A549 (cell line): ENCODE data around the gene SIX2. TPM values are rescaled to one million over a fixed set of nuclear protein-coding genes. Genes with fewer than 3 reads are reported as not detected.

Experiments used
- ATAC-seq, 2 experiments: fragments of 200-7000 bp in 1 of 2; fragments of >200 bp in 1 of 2; cut with Nextera tagmentation in 1 of 2; cut with Tn5 transposase in 1 of 2; 3 replicates each; pipeline versions ENCODE4 v1.8.0 to v1.9.1; 2018 to 2020; ENCODE audit warnings: mild to moderate bottlenecking in 1 of 2, moderate library complexity in 1 of 2
- CTCF ChIA-PET: fragments of 300-600 bp; sonication (Branson Sonifier 250); formaldehyde crosslinking; extraction: SDS; loops from one replicate; lab custom pipeline; 2021; ENCODE audit warnings: antibody characterized with exemption, inconsistent platforms; lab: Yijun Ruan, JAX
- POLR2A ChIA-PET: fragments of 350-600 bp; formaldehyde crosslinking; extraction: SDS; loops from one replicate; lab custom pipeline; 2021; ENCODE audit warnings: antibody characterized with exemption, inconsistent platforms; lab: Yijun Ruan, JAX
- DNase-seq, 2 experiments: peaks; one replicate each; pipeline versions ENCODE4 v3.0.0 to v3.0.0-alpha.2; 2011 to 2016; ENCODE audit warnings: low read depth in 1 of 2, low spot score in 1 of 2
- FAIRE-seq: peaks from 2 replicates; lab custom pipeline; 2011; peaks lifted over from hg19 to GRCh38; lab: Jason Lieb, UNC
- H3K27ac ChIP-seq, 2 experiments: fragments of >200 bp; sonication (Bioruptor Twin); formaldehyde crosslinking; 3 replicates each; pipeline ENCODE4 v1.5.1; 2016 to 2017
- H3K4me1 ChIP-seq: fragments of >200 bp; sonication (Bioruptor Twin); formaldehyde crosslinking; 3 replicates; pipeline ENCODE4 v1.6.1; 2016
- H3K4me2 ChIP-seq: fragments of >200 bp; sonication (Bioruptor Twin); formaldehyde crosslinking; 3 replicates; pipeline ENCODE4 v1.6.1; 2016
- H3K4me3 ChIP-seq: fragments of >200 bp; sonication (Bioruptor Twin); formaldehyde crosslinking; 3 replicates; pipeline ENCODE4 v1.5.1; 2016
- H3K9me3 ChIP-seq: fragments of >200 bp; sonication (Bioruptor Twin); formaldehyde crosslinking; 3 replicates; pipeline ENCODE4 v1.6.1; 2016
- CBX8 ChIP-seq: fragments of 200-600 bp; sonication (generic); IDR thresholded peaks from 2 replicates; pipeline ENCODE4 v1.6.1; 2016
- CEBPB ChIP-seq, 2 experiments: fragments of >200 bp in 1 of 2; sonication (Bioruptor Twin) in 1 of 2; formaldehyde crosslinking in 1 of 2; IDR thresholded peaks; 2 replicates each; pipeline ENCODE4 v1.6.1; 2012 to 2016
- CHD2 ChIP-seq: fragments of 150-350 bp; IDR thresholded peaks from 2 replicates; pipeline ENCODE4 v1.6.1; 2014; ENCODE audit warnings: low read length; ENCODE audit not compliant: partially characterized antibody
- EHMT2 ChIP-seq: fragments of 200-600 bp; sonication (generic); IDR thresholded peaks from 2 replicates; pipeline ENCODE4 v1.6.1; 2016; ENCODE audit warnings: antibody characterized with exemption, low read depth, mild to moderate bottlenecking, moderate library complexity
- ESRRA ChIP-seq: fragments of 150-350 bp; IDR thresholded peaks from 2 replicates; pipeline ENCODE4 v1.6.1; 2014; ENCODE audit warnings: mild to moderate bottlenecking, low read length, borderline replicate concordance
- GATA3 ChIP-seq: IDR thresholded peaks from 2 replicates; pipeline ENCODE4 v1.6.1; 2012; ENCODE audit warnings: borderline replicate concordance
- HEYL ChIP-seq: fragments of 250-450 bp; sonication (Bioruptor Pico); IDR thresholded peaks from 2 replicates; pipeline ENCODE4 v1.8.0; 2021; ENCODE audit warnings: mild to moderate bottlenecking, moderate library complexity
- HOXA7 ChIP-seq: fragments of 250-450 bp; sonication (Bioruptor Pico); IDR thresholded peaks from 2 replicates; pipeline ENCODE4 v1.5.0; 2020; ENCODE audit warnings: mild to moderate bottlenecking, moderate library complexity
- HOXB13 ChIP-seq: fragments of 250-450 bp; sonication (Bioruptor Pico); IDR thresholded peaks from 2 replicates; pipeline ENCODE4 v1.5.0; 2020; ENCODE audit warnings: low read depth, mild to moderate bottlenecking, moderate library complexity
- JUN ChIP-seq, 2 experiments: fragments of >200 bp; sonication (Bioruptor Twin); formaldehyde crosslinking; IDR thresholded peaks; 2 replicates in 1 of 2; 3 replicates in 1 of 2; pipeline ENCODE4 v1.6.1; 2016 to 2017
- KDM1A ChIP-seq: fragments of 200-600 bp; sonication (generic); IDR thresholded peaks from 2 replicates; pipeline ENCODE4 v1.6.1; 2016; ENCODE audit warnings: low read depth, mild to moderate bottlenecking
- MAZ ChIP-seq: fragments of 150-350 bp; IDR thresholded peaks from 2 replicates; pipeline ENCODE4 v1.6.1; 2014; ENCODE audit warnings: antibody characterized with exemption, low read depth, low read length, borderline replicate concordance
- MYC ChIP-seq: IDR thresholded peaks from 2 replicates; pipeline ENCODE4 v1.6.1; 2012; ENCODE audit warnings: mild to moderate bottlenecking, inconsistent platforms, low read length, improper control_type of control experiment, borderline replicate concordance
- NFE2L2 ChIP-seq: fragments of 150-350 bp; conservative IDR thresholded peaks from 2 replicates; pipeline ENCODE4 v1.6.1; 2014; ENCODE audit warnings: low read length
- NPAS2 ChIP-seq: fragments of 250-450 bp; sonication (Bioruptor Pico); IDR thresholded peaks from 2 replicates; pipeline ENCODE4 v1.8.0; 2022; ENCODE audit warnings: mild to moderate bottlenecking, moderate library complexity, borderline replicate concordance
- NR3C1 ChIP-seq: fragments of >200 bp; sonication (Bioruptor Twin); formaldehyde crosslinking; IDR thresholded peaks from 3 replicates; pipeline ENCODE4 v1.6.1; 2017
- POLR2A ChIP-seq: IDR thresholded peaks from 2 replicates; pipeline ENCODE4 v1.6.1; 2012; ENCODE audit warnings: mild to moderate bottlenecking, low read length
- RAD21 ChIP-seq, 2 experiments: fragments of >200 bp in 1 of 2; sonication (Bioruptor Twin) in 1 of 2; formaldehyde crosslinking in 1 of 2; IDR thresholded peaks in 1 of 2; conservative IDR thresholded peaks in 1 of 2; 2 replicates in 1 of 2; 3 replicates in 1 of 2; pipeline ENCODE4 v1.6.1; 2012 to 2018; ENCODE audit warnings: inconsistent platforms in 1 of 2
- RARB ChIP-seq: fragments of 250-450 bp; sonication (Bioruptor Pico); IDR thresholded peaks from 2 replicates; pipeline ENCODE4 v1.8.0; 2021; ENCODE audit warnings: mild to moderate bottlenecking, moderate library complexity
- SMC3 ChIP-seq: fragments of >200 bp; sonication (Bioruptor Twin); formaldehyde crosslinking; IDR thresholded peaks from 3 replicates; pipeline ENCODE4 v1.6.1; 2018; ENCODE audit warnings: inconsistent platforms
- ZFP36 ChIP-seq: fragments of 450-650 bp; IDR thresholded peaks from 2 replicates; pipeline ENCODE4 v1.6.1; 2014; ENCODE audit warnings: borderline replicate concordance; ENCODE audit not compliant: partially characterized antibody
- WGBS: methylation state at CpG from one replicate; pipeline ENCODE4 v1.1.6; 2017; ENCODE audit errors: missing lambda C conversion rate; 5-methylcytosine and 5-hydroxymethylcytosine counted together
- polyA plus RNA-seq, 4 experiments: library from polyadenylated mRNA; depleted of rRNA in 3 of 4; stranded (reverse); fragments of >200 nt; fragmentation: RNase III in 1 of 4; extraction: RNeasy Plus Mini Kit Qiagen cat#74134 plus additional on column Dnase treatment in 1 of 4; gene quantifications; 2 replicates in 3 of 4; 3 replicates in 1 of 4; pipeline ENCODE4 v1.2.3, GENCODE V29; 2011 to 2017
- TF ChIP-seq, protein P1 (sequence below): fragments of >200 bp; sonication (Bioruptor Twin); formaldehyde crosslinking; IDR thresholded peaks from 2 replicates; pipeline ENCODE4 v1.6.1; 2016
- TF ChIP-seq, protein P2 (sequence below): fragments of >200 bp; sonication (Bioruptor Twin); formaldehyde crosslinking; IDR thresholded peaks from 3 replicates; pipeline ENCODE4 v1.5.1; 2016
- TF ChIP-seq, protein P3 (sequence below): fragments of 250-450 bp; sonication (Bioruptor Pico); IDR thresholded peaks from 2 replicates; pipeline ENCODE4 v1.5.0; 2021; ENCODE audit warnings: mild to moderate bottlenecking, moderate library complexity, borderline replicate concordance
- TF ChIP-seq, protein P4 (sequence below): IDR thresholded peaks from 2 replicates; pipeline ENCODE4 v1.6.1; 2012

SIX2 gene
- polyA plus RNA-seq, 2 of the 4 experiments (the other 2 are of a cell fraction), result 0.10 to 0.15 TPM

DNA sequence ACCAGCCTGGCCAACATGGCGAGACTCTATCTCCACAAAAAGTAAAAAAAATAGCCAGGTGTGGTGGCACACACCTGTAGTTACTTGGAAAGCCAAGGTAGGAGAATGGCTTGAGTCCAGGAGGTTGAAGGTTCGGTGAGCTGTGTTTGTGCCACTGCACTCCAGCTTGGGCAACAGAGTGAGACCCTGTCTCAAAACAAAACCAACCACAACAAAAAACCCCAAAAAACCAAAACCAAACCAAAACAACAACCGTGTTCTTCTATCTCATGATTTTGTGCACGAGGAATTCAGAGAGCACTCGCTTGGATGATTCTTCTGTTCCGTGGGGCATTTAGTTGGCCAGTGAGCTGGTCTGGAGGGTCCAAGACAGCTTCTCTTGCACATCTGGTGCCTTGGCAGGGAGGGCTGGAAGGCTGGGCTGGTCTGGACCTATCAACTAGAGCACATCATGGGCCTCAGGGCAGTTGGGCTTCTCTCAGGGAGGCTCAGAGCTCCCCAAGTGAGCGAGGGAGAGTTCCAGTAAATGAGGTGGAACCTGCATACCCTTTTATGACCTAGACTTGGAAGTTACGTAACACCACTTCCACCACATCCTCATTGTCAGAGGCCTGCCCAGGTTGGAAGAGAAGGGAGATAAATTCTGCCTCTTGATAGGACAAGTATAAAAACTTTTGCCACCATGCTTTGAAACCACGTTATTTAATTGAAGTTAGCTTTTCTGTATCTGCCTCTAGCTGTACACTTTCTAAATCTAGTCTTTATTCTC, 25.2 kb downstream of the SIX2 start:
- peaks cover 23% of the 10 kb centered on the region for H3K9me3 ChIP-seq
- 70% methylated on average over 9 of the region's 9 CpGs for WGBS
- POLR2A ChIA-PET, result no interaction called here
- no peak overlapping the region for H3K4me2 ChIP-seq
- DNase-seq, result no peak
- CTCF ChIA-PET, result interaction anchor here (0.6 to 13.0 kb wide), 14 partner anchors 13 to 515 kb away, joined by 3 to 305 read pairs (median 4); partner anchors contain the start of gene SIX2
- no peaks in the 10 kb centered on the region for H3K4me1 ChIP-seq
- no peak for TF ChIP-seq MYC
- peak in 1 of 2 experiments; percentile 34; a peak in 1 of 4 replicates for TF ChIP-seq CEBPB (IDR thresholded peaks at IDR 0.05)
- TF ChIP-seq HOXB13 (CRISPR knock-in tag), result no peak
- H3K4me3 ChIP-seq, result no peak overlapping the region
- no peak overlapping the region for H3K27ac ChIP-seq
- no peak for ATAC-seq
- FAIRE-seq, result no peak

DNA sequence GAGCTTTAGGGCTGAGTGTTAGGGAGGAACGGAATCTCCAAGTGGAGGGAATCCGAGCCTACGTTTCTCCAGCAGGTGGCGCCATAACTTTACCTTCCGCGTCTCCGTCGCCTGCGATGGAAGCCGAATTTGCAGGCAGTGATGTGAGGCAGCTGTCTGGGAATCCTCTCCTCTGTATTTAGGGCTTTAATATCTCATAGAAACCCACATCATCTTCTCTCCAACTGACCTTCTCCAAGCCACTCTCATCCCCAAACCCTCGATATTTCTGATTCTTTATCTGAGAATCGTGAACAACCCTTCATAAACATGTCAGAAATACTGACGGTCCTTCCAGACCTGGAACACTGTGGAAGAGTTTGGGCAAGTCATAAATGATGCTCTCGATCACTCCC, 27.5 kb downstream of the SIX2 start:
- H3K4me1 ChIP-seq, result no peaks in the 10 kb centered on the region
- FAIRE-seq (no peak), DNase-seq (peak; percentile 81 to 83), ATAC-seq (peak; percentile 84 to 97)
- TF ChIP-seq HOXA7, result no peak
- TF ChIP-seq HEYL, result no peak
- TF ChIP-seq SMC3, result peak; percentile 98
- no peak for TF ChIP-seq NFE2L2
- TF ChIP-seq ZFP36, result no peak
- no peak for TF ChIP-seq CHD2
- no peak for TF ChIP-seq JUN (IDR thresholded peaks at IDR 0.05)
- TF ChIP-seq RAD21 (conservative IDR thresholded peaks at IDR 0.05 in 1 of 2, IDR thresholded peaks at IDR 0.05 in 1 of 2), result peak; percentile 97 to 99
- TF ChIP-seq, protein P1, sequence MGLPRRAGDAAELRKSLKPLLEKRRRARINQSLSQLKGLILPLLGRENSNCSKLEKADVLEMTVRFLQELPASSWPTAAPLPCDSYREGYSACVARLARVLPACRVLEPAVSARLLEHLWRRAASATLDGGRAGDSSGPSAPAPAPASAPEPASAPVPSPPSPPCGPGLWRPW, result no peak
- no peak for TF ChIP-seq KDM1A
- no peak for TF ChIP-seq MAZ
- no peak for TF ChIP-seq NPAS2
- TF ChIP-seq, protein P2, sequence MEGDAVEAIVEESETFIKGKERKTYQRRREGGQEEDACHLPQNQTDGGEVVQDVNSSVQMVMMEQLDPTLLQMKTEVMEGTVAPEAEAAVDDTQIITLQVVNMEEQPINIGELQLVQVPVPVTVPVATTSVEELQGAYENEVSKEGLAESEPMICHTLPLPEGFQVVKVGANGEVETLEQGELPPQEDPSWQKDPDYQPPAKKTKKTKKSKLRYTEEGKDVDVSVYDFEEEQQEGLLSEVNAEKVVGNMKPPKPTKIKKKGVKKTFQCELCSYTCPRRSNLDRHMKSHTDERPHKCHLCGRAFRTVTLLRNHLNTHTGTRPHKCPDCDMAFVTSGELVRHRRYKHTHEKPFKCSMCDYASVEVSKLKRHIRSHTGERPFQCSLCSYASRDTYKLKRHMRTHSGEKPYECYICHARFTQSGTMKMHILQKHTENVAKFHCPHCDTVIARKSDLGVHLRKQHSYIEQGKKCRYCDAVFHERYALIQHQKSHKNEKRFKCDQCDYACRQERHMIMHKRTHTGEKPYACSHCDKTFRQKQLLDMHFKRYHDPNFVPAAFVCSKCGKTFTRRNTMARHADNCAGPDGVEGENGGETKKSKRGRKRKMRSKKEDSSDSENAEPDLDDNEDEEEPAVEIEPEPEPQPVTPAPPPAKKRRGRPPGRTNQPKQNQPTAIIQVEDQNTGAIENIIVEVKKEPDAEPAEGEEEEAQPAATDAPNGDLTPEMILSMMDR, result peak; percentile 97
- WGBS, result 11% methylated on average over 14 of the region's 14 CpGs
- no peak overlapping the region for H3K4me3 ChIP-seq
- ChIA-PET POLR2A (no interaction called here), CTCF (interaction anchor here (0.6 to 13.0 kb wide), 84 partner anchors 9 to 1104 kb away, joined by 3 to 305 read pairs (median 4); partner anchors contain the start of gene SIX2)
- peak overlapping the region; percentile 50 for H3K4me2 ChIP-seq
- H3K9me3 ChIP-seq, result peaks cover 6% of the 10 kb centered on the region
- no peak overlapping the region for H3K27ac ChIP-seq

DNA sequence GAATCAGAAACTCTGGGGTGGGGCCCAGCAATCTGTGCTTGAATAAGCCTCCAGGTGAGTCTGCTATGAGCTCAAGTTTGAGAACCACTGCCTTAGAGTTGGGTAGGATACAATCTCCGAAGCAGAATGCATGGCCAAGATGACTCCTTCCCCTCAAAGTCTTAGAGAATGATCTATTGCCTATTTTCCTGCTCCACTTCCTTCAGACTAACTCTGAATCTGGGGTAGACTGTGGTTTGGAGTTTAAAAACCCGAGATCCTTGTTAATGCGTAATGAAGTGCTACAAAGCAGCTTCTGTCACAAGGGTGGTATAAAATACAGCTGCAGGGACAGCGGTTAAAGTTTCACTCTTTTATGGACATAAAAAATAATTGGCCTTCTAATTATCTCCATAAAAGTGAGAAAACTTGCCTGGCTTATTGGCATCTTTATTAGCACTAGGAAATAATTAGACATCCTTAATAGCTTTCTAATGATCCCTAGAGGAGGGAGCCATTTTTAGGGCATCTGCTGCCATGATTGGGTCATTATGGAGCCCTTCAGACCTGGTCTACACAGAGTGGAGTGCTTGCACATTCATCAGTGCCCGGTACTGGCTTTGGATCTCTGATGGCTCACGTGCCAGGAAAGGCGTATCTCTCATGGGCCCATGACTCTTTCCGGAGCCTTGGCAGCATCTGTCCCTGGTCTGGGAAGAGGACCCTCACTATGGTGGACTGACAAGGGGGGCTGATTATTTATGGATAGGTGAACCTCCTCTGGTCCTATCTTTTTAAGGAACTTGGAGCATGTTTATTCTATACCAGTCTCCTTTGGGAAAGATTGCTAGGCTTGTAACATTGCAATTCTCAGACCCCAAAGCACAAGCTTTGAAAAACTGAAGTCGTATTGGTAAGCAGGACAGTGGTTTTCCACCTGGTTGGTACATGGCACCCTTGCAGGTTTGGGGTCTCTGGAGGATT, 28.2 kb downstream of the SIX2 start:
- no peaks in the 10 kb centered on the region for H3K9me3 ChIP-seq
- ChIA-PET POLR2A (no interaction called here), CTCF (interaction anchor here (0.6 to 13.0 kb wide), 83 partner anchors 10 to 966 kb away, joined by 3 to 305 read pairs (median 4); partner anchors contain the start of gene SIX2)
- WGBS, result 52% methylated on average over 9 of the region's 9 CpGs
- no peak overlapping the region; the same call in 2 of the 3 replicates for H3K4me2 ChIP-seq
- DNase-seq (no peak), ATAC-seq (peak; percentile 40 to 63; a peak in 5 of 6 replicates), FAIRE-seq (no peak)
- no peak overlapping the region for H3K27ac ChIP-seq
- H3K4me3 ChIP-seq, result no peak overlapping the region
- H3K4me1 ChIP-seq, result no peaks in the 10 kb centered on the region
- TF ChIP-seq KDM1A, result no peak
- TF ChIP-seq, protein P1, result no peak
- no peak for TF ChIP-seq CBX8
- TF ChIP-seq EHMT2, result no peak
- no peak for TF ChIP-seq CHD2
- TF ChIP-seq SMC3, result no peak
- TF ChIP-seq GATA3, result no peak
- no peak for TF ChIP-seq RARB (CRISPR knock-in tag)
- TF ChIP-seq POLR2A, result no peak
- no peak for TF ChIP-seq NR3C1
- TF ChIP-seq ESRRA, result no peak
- TF ChIP-seq, protein P3, sequence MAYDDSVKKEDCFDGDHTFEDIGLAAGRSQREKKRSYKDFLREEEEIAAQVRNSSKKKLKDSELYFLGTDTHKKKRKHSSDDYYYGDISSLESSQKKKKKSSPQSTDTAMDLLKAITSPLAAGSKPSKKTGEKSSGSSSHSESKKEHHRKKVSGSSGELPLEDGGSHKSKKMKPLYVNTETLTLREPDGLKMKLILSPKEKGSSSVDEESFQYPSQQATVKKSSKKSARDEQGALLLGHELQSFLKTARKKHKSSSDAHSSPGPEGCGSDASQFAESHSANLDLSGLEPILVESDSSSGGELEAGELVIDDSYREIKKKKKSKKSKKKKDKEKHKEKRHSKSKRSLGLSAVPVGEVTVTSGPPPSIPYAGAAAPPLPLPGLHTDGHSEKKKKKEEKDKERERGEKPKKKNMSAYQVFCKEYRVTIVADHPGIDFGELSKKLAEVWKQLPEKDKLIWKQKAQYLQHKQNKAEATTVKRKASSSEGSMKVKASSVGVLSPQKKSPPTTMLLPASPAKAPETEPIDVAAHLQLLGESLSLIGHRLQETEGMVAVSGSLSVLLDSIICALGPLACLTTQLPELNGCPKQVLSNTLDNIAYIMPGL (CRISPR knock-in tag), result no peak
- TF ChIP-seq, protein P4, sequence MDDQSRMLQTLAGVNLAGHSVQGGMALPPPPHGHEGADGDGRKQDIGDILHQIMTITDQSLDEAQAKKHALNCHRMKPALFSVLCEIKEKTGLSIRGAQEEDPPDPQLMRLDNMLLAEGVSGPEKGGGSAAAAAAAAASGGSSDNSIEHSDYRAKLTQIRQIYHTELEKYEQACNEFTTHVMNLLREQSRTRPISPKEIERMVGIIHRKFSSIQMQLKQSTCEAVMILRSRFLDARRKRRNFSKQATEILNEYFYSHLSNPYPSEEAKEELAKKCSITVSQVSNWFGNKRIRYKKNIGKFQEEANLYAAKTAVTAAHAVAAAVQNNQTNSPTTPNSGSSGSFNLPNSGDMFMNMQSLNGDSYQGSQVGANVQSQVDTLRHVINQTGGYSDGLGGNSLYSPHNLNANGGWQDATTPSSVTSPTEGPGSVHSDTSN, result no peak
